KOPT-K1 (cell line): ENCODE data around the gene RIPOR2.
A peak's percentile ranks its signal among the peaks of the same experiment; 100 is the strongest.
"Not testable (repeated sequence)": the region's sequence is repeated elsewhere in the genome, so short reads cannot be mapped to it uniquely, and the experiment has no call there.

Experiments used
- H3K27ac ChIP-seq: fragments of 200-600 bp; sonication (generic); 2 replicates; pipeline ENCODE4 v1.5.1; 2016; ENCODE audit warnings: antibody characterized with exemption, mild to moderate bottlenecking, low read depth, low read length; ENCODE audit not compliant: poor library complexity, severe bottlenecking
- H3K36me3 ChIP-seq: fragments of 200-600 bp; sonication (generic); 2 replicates; pipeline ENCODE4 v1.5.1; 2017; ENCODE audit warnings: antibody characterized with exemption, mild to moderate bottlenecking, low read length, moderate library complexity; ENCODE audit not compliant: insufficient read depth
- H3K9me3 ChIP-seq: fragments of 200-600 bp; sonication (generic); 2 replicates; pipeline ENCODE4 v1.5.1; 2017; ENCODE audit warnings: antibody characterized with exemption, low read length, mild to moderate bottlenecking; ENCODE audit not compliant: insufficient read depth, poor library complexity, severe bottlenecking

Gene RIPOR2

DNA sequence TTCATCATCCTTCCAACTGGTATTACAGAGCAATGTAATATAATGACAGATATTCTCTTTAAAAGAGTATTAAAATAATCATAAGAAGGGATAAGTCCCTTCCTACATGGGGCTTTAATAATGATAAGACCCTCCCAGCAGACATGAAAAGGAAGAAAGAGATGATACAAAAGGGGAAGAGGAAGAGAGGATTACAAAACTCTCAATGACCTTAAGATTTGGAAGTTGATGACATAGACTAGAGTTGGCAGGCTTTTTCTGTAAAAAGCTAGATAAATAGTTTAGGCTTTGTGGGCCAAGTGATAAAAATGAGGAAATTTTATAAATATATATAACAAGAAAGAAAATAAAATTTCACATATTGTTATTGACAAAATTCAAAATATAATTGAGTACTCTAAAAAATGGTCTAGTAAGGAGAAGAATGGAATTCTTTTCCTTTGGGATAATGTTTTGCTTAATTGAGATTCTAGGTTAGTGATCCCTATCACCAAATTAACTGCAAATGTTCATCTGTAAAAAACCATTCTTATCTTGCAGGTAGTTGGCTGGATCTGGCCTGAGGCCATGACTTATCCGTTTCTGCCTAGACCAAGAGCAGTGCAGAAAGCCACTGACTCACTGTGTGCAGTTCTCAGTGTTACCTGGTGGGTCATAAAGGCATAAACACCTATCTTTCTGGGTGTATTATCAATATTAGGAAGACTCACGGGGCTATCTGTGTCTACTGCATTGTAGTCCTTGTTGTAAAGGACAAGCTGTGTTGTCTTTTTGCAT, 11.0 kb downstream of the RIPOR2 start:
- H3K36me3 ChIP-seq, result no peaks in the 10 kb centered on the region
- peak overlapping the region; percentile 89 for H3K27ac ChIP-seq

DNA sequence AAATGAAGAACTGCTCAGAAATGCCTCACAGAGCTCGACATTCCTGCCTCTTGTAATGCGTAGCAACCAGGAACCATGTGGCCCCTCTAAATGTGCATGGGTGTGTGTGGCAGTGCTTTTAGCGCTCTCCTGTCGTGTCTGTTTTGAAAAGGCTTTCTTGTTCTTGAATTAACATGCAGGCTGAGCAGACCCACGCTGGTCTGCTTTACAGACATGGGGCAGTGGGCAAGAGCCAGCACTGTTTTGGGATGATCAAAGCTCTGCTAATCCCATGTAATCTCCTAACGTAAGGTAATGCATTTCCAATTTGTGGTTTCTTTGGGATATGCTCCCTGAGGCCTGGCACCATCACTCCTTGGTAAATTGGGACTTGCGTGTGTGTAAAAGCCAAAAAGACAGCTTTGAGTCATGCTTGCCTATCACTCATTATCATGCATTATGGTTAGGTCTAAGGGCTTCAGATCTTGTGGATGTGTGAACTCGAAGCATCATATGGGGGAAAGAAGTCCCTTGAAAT, 11.8 kb downstream of the RIPOR2 start:
- Histone ChIP-seq H3K27ac (peak overlapping the region; percentile 54), H3K9me3 (no peaks in the 10 kb centered on the region)

More for the DNA sequence above, 11.0 kb downstream of the RIPOR2 start:
- no peaks in the 10 kb centered on the region for H3K9me3 ChIP-seq

DNA sequence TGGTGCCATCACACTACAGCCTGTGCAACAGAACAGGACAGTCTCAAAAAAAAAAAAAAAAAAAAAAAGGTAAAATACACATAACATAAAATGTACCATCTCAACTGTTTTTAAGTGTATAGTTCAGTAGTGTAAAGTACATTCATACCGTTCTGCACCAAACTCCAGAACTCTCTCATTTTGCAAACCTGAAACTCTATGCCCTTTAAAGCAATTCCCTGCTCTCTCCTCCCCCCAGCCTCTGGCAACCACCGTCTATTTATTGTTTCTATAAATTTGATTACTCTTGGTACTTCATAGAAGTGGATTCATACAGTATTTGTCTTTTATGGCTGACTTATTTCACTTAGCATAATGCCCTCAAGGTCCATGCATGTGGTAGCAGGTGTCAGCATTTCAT, 12.9 kb downstream of the RIPOR2 start:
- Histone ChIP-seq H3K9me3 (no peaks in the 10 kb centered on the region), H3K27ac (peak overlapping the region; percentile 86), H3K36me3 (no peaks in the 10 kb centered on the region)

More for the DNA sequence above, 11.8 kb downstream of the RIPOR2 start:
- H3K36me3 ChIP-seq, result no peaks in the 10 kb centered on the region

DNA sequence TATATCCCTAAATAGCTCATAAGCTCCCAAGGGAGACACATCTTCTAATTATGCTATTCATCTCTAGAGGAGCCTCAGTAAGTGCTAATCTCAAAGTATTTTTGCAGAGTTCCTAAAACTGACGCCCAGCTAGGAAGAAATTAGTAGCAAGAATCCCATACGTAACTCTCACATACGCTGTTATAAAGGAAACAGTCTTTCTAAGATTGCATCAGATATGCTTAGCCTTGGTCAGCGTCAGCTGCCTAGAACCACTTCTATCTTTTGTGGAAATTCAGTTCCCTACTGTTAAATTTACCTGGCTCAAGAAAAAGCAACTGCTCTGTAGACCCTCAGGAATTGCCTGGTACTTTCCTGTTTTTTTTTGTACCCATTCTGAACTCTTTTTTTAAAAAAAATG, 13.6 kb downstream of the RIPOR2 start:
- H3K27ac ChIP-seq, result peak overlapping the region; percentile 86
- H3K9me3 ChIP-seq, result no peaks in the 10 kb centered on the region
- no peaks in the 10 kb centered on the region for H3K36me3 ChIP-seq

DNA sequence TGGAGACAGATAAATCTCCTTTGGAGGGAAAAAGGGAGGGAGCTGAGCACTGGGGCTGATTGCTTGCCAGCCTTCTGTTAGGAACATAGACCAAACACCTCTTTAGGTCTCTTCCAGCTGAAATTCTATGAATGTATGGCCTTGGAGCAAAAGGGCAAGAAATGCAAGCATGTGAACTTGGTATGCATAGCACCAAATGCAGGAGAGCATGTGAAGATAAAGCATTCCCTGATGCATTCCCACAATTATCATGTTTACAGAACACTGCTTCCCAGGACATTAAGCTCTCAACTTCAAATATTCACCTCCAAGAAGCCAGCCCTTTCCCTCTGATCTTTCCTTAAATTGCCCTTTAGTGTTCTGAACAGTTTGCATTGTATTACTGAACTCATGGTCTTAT, 15.6 kb downstream of the RIPOR2 start:
- Histone ChIP-seq H3K27ac (peak overlapping the region; percentile 86), H3K9me3 (no peaks in the 10 kb centered on the region), H3K36me3 (no peaks in the 10 kb centered on the region)

DNA sequence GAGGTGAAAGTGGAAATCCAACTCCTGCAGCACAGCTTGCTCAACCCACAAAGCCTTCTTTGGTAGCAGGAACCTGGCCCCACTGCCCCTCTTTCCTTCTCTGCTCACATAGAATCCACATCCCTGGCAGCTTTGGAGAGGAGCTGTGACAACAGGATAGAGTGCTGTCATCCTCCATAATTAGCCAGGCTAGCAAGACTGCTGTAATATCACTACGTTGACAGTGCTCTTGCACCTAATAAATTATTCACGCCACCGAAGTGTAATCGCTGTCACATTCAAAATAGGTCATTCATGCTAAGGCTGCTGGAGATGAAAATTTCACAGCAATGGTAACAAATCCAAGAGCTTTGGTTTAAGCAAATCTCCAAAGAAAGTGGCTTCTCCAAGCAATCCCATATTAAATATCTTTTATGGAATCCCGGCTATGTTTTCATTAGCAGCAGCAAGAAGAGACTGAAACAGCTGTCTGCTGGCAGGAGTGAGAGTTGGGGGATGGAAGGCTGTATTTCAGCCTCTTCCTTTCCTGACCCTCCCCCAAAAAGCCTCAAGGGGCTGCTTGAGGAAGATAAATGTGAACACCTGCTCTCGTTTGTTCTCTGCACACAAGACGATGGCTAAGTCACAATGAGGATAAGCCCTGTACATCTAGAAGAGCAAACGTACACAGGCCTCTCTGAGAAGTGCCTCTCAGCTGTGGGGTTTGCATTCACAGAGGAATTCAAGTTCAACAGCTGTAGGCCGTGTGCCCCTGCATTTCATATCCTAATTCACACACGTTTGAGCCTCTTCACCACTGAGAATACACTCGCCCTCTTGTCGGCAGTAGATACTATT, 16.5 kb downstream of the RIPOR2 start:
- no peaks in the 10 kb centered on the region for H3K36me3 ChIP-seq
- no peaks in the 10 kb centered on the region for H3K9me3 ChIP-seq
- peak overlapping the region; percentile 86 for H3K27ac ChIP-seq

DNA sequence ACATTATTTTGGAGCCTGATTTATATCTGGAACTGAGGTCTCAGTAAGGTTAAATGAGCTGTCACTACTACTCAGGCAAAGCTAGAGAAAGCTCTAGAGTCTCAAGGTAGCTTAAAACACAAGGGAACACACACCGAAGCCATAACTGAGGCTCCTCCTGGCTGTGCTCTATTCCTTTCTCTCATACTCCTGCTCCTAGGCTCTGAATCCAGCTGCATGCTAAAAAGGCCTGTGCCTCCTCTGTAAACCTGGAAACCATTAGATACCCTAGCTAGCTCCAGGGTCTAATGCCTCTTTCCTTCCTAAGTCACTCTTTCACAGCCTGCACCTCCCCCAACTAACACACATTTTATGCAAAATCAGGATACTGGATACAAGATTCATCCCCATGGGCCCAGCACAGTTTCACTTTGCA, 17.1 kb downstream of the RIPOR2 start:
- no peaks in the 10 kb centered on the region for H3K9me3 ChIP-seq
- H3K27ac ChIP-seq, result peak overlapping the region; percentile 86
- H3K36me3 ChIP-seq, result no peaks in the 10 kb centered on the region

DNA sequence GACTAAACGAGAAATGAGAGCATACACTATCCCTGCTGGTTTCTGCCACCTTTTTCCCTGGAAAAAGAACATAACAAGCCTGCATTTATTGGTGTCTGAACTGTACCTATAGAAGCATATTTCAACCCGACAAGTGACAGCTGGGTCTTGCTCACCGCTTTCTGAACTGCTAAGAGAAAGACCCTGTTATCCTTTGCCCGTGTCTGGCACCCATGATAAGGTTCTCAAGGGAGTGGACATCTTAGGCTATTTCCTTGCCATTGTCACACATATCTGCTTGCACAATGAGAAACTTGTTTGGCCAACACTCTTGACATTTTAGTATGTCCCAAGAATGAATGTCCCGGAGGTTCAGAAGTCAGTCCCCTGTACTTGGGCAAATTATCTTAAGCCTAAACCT, 19.3 kb downstream of the RIPOR2 start:
- H3K9me3 ChIP-seq, result no peaks in the 10 kb centered on the region
- no peaks in the 10 kb centered on the region for H3K36me3 ChIP-seq
- H3K27ac ChIP-seq, result no peak overlapping the region

DNA sequence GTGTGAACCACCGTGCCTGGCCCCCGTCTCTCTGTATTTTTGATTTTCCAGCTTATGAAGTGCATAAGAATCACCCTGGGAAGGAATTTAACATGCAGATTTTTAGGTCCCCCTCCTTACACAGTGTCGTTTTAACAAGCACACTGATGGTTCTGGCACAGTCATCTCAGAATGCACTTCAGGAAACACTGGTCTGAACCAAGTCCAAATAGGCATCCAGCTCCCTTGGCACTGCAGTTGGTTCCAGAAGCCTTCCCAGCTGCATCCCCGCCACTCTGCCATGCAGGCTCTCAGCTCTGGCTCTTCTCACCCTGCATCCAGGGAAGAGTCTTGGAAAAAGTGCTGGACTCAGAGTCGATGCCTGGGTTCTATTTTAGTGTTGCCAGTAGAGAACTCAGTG, 20.1 kb downstream of the RIPOR2 start:
- no peaks in the 10 kb centered on the region for H3K36me3 ChIP-seq
- H3K27ac ChIP-seq, result no peak overlapping the region
- H3K9me3 ChIP-seq, result no peaks in the 10 kb centered on the region

DNA sequence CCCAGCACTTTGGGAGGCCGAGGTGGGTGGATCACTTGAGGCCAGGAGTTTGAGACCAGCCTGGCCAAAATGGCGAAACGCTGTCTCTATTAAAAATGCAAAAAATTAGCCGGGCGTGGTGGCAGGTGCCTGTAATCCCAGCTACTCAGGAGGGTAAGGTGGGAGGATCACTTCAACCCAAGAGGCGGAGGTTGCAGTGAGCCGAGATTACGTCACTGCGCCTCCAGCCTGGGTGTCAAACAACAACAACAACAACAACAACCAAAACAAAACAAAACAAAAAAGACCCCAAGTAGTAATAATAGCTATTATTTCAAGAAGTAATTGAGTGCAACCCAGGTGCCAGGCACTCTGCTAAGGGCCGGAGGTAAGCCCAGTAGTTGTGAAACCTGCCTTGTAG, 21.7 kb downstream of the RIPOR2 start:
- H3K9me3 ChIP-seq, result not testable (repeated sequence)

DNA sequence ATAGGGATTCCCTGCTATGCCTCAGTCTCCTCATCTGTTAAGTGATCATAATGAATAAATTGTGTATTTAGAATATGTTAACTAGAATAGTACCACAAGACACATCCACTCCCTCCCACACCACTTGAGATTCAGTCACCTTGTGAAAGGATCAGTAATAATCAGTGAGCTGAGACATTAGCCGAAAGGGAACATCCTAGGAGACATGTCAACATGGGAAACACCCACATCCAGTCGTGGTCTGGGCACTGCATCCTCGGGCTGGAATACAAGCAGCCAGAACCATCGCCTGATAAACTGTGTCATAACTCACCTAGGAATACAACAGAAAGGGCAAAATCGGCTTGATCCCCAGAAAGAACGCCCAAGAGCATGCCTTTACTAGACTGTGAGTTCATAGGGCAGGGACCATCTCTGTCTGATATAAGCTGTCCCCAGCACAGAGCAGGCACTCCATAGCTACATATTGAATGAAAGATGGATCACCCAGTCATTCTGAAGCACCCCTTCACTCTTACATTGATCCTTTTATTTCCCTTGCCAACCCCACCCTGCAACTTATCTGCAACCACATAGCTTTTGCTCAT, 23.9 kb downstream of the RIPOR2 start:
- H3K9me3 ChIP-seq, result no peaks in the 10 kb centered on the region
- H3K36me3 ChIP-seq, result no peaks in the 10 kb centered on the region
- H3K27ac ChIP-seq, result peak overlapping the region; percentile 61

More for the DNA sequence above, 21.7 kb downstream of the RIPOR2 start:
- H3K27ac ChIP-seq, H3K36me3 ChIP-seq: not testable (repeated sequence)

DNA sequence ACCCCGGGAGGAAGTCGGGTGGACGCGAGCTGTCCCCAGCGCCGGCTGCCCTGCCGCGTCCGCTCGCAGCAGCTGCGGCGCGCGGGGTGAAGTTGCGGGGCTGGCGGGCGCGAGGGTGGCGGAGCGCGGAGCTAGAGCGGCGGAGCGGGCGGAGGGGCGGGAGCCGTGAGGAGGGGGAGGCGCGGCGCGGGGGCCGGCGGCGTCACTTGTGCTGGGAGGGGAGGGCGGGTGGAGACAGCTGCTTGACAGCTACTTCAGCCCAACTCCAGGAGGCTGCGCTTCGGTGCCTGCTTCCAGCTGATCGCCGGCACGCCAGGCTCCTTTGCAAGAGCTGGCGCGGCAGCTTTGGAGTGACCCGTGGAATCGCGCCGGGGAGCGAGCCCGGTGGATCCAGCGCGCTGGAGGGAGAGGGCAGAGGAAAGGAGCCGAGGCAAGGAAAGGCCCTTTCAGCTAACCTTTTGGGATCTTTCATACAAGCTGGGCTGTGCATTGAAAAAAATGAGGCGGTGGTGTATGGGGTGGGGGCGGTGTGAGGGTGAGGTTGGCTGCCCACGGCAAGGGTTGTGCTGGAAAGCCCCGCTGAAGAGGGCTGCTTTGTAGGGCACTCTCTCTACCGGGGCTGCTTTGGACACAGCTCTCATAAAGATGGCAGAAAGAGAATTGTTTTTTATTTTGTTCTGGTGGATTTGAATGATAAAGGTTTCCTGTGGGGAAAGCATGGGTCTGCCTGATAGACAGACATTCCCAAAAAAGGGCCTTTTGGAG, 24.6 kb downstream of the RIPOR2 start:
- Histone ChIP-seq H3K27ac (peak overlapping the region; percentile 61), H3K9me3 (no peaks in the 10 kb centered on the region)

DNA sequence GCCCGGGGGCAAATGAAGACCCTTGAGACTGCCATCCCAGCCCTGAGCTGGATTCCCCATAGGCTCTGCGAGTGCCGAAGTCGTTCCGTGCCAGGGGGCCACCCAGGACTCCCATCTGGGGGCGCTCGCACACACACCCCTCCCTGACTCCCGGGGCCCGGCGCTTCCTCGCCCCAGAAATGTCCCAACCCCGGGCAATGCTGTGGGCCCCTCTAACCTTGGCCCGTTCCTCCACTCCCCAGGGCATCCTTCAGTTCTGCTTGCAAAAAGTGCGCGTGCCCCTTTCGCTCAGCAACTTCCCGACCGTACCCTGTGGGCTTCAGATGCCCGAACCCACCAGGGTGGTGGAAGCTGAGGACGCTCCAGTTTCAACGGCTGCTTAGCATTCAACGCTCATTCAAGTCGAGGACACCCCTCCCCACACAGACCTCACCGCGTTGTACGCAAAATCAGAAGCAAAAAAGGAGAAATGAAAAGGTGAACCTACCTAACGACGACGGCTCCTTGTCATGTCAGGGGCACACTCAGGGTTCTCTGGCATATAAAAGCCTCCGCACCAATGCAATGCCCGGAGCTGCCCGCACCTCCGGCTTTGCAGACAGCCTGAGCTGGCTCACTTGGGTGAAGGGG, 25.3 kb downstream of the RIPOR2 start:
- Histone ChIP-seq H3K36me3 (no peaks in the 10 kb centered on the region; the same call in 1 of the 2 replicates), H3K27ac (peak overlapping the region; percentile 61), H3K9me3 (no peaks in the 10 kb centered on the region)

More for the DNA sequence above, 24.6 kb downstream of the RIPOR2 start:
- H3K36me3 ChIP-seq, result no peaks in the 10 kb centered on the region
